GM23338 (cell line): ENCODE results near the gene GPATCH2.

ENCODE experiments used
- CREB1 ChIP-seq: fragments of 250-450 bp; sonication (Bioruptor Pico); IDR thresholded peaks from 2 replicates; pipeline ENCODE4 v1.5.0; 2020; ENCODE audit warnings: low read depth, mild to moderate bottlenecking, moderate library complexity
- CTCF ChIP-seq, 2 experiments: fragments of 200-600 bp in 1 of 2; sonication (generic) in 1 of 2; conservative IDR thresholded peaks; 2 replicates each; pipeline versions ENCODE4 v1.5.1 to v1.6.1; 2016 to 2017; ENCODE audit warnings: antibody characterized with exemption in 2 of 2, low read depth in 2 of 2, mild to moderate bottlenecking in 2 of 2, moderate library complexity in 1 of 2
- EZH2 ChIP-seq: fragments of 200-600 bp; sonication (generic); IDR thresholded peaks from one replicate; pipeline ENCODE4 v1.8.0; 2017; ENCODE audit warnings: antibody characterized with exemption, mild to moderate bottlenecking, low read depth; ENCODE audit not compliant: unreplicated experiment
- EZH2phosphoT487 ChIP-seq: fragments of 200-600 bp; sonication (generic); IDR thresholded peaks from one replicate; pipeline ENCODE4 v1.8.1; 2018; ENCODE audit warnings: antibody characterized with exemption; ENCODE audit not compliant: unreplicated experiment
- POLR2AphosphoS5 ChIP-seq: IDR thresholded peaks from 2 replicates; pipeline ENCODE4 v1.6.1; 2016; ENCODE audit warnings: antibody characterized with exemption, low read depth
- STAT1 ChIP-seq: IDR thresholded peaks from one replicate; pipeline ENCODE4 v1.6.1; 2016; ENCODE audit warnings: antibody characterized with exemption; ENCODE audit not compliant: unreplicated experiment
- ZNF114 ChIP-seq: fragments of 250-450 bp; sonication (Bioruptor Pico); IDR thresholded peaks from 2 replicates; pipeline ENCODE4 v1.5.0; 2020; ENCODE audit warnings: mild to moderate bottlenecking, moderate library complexity
- ZNF462 ChIP-seq: fragments of 250-450 bp; sonication (Bioruptor Pico); IDR thresholded peaks from 2 replicates; pipeline ENCODE4 v1.5.0; 2020; ENCODE audit warnings: mild to moderate bottlenecking, moderate library complexity
- TF ChIP-seq, protein P1 (sequence below): IDR thresholded peaks from 2 replicates; pipeline ENCODE4 v1.6.1; 2016; ENCODE audit warnings: antibody characterized with exemption
- TF ChIP-seq, protein P2 (sequence below): IDR thresholded peaks from one replicate; pipeline ENCODE4 v1.6.1; 2018; ENCODE audit warnings: antibody characterized with exemption; ENCODE audit not compliant: unreplicated experiment

GRCh38 chr1:217498209-217498608 lies 132.7 kb downstream of the GPATCH2 start:
- TF ChIP-seq CTCF (conservative IDR thresholded peaks at IDR 0.05; ENCODE audit: low read depth in 2 of 2) (no peak), EZH2 (no peak), EZH2phosphoT487 (no peak), POLR2AphosphoS5 (no peak), CREB1 (CRISPR knock-in tag) (no peak), ZNF462 (CRISPR knock-in tag) (no peak), ZNF114 (no peak), STAT1 (no peak)
- TF ChIP-seq, protein P1, sequence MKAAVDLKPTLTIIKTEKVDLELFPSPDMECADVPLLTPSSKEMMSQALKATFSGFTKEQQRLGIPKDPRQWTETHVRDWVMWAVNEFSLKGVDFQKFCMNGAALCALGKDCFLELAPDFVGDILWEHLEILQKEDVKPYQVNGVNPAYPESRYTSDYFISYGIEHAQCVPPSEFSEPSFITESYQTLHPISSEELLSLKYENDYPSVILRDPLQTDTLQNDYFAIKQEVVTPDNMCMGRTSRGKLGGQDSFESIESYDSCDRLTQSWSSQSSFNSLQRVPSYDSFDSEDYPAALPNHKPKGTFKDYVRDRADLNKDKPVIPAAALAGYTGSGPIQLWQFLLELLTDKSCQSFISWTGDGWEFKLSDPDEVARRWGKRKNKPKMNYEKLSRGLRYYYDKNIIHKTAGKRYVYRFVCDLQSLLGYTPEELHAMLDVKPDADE, result no peak
- TF ChIP-seq, protein P2, sequence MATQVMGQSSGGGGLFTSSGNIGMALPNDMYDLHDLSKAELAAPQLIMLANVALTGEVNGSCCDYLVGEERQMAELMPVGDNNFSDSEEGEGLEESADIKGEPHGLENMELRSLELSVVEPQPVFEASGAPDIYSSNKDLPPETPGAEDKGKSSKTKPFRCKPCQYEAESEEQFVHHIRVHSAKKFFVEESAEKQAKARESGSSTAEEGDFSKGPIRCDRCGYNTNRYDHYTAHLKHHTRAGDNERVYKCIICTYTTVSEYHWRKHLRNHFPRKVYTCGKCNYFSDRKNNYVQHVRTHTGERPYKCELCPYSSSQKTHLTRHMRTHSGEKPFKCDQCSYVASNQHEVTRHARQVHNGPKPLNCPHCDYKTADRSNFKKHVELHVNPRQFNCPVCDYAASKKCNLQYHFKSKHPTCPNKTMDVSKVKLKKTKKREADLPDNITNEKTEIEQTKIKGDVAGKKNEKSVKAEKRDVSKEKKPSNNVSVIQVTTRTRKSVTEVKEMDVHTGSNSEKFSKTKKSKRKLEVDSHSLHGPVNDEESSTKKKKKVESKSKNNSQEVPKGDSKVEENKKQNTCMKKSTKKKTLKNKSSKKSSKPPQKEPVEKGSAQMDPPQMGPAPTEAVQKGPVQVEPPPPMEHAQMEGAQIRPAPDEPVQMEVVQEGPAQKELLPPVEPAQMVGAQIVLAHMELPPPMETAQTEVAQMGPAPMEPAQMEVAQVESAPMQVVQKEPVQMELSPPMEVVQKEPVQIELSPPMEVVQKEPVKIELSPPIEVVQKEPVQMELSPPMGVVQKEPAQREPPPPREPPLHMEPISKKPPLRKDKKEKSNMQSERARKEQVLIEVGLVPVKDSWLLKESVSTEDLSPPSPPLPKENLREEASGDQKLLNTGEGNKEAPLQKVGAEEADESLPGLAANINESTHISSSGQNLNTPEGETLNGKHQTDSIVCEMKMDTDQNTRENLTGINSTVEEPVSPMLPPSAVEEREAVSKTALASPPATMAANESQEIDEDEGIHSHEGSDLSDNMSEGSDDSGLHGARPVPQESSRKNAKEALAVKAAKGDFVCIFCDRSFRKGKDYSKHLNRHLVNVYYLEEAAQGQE, result no peak
